HepG2 (cell line): ENCODE results near the gene LITAFD. TPM values are rescaled to one million over a fixed set of nuclear protein-coding genes. Genes with fewer than 3 reads are reported as not detected.

Source experiments
- CBX5 ChIP-seq: sonication (generic); formaldehyde crosslinking; IDR thresholded peaks from 2 replicates; pipeline ENCODE4 v1.4.0; 2020; ENCODE audit warnings: missing genetic modification reagents, borderline replicate concordance
- DNMT3B ChIP-seq: conservative IDR thresholded peaks from 2 replicates; pipeline ENCODE4 v1.6.1; 2016; ENCODE audit warnings: missing biosample characterization, control low read depth
- ELK4 ChIP-seq: sonication (generic); formaldehyde crosslinking; IDR thresholded peaks from 2 replicates; pipeline ENCODE4 v1.9.0; 2021; ENCODE audit warnings: missing genetic modification reagents, borderline replicate concordance
- FOXJ3 ChIP-seq: sonication (generic); formaldehyde crosslinking; IDR thresholded peaks from 2 replicates; pipeline ENCODE4 v1.4.0; 2020; ENCODE audit warnings: missing genetic modification reagents, mild to moderate bottlenecking, borderline replicate concordance
- HNRNPK ChIP-seq: fragments of 200-400 bp; formaldehyde crosslinking; IDR thresholded peaks from 2 replicates; pipeline ENCODE4 v1.6.1; 2018; ENCODE audit warnings: low read length, low read depth, moderate library complexity, mild to moderate bottlenecking; ENCODE audit not compliant: poor library complexity, severe bottlenecking
- KLF6 ChIP-seq: IDR thresholded peaks from 2 replicates; pipeline ENCODE4 v1.8.0; 2016; ENCODE audit warnings: missing biosample characterization, missing genetic modification reagents
- MAF1 ChIP-seq: sonication (generic); formaldehyde crosslinking; IDR thresholded peaks from 2 replicates; pipeline ENCODE4 v1.5.0; 2020; ENCODE audit warnings: missing genetic modification reagents, borderline replicate concordance
- MEF2D ChIP-seq: sonication (generic); formaldehyde crosslinking; IDR thresholded peaks from 2 replicates; pipeline ENCODE4 v1.5.1; 2020; ENCODE audit warnings: mild to moderate bottlenecking, missing genetic modification reagents
- MTERF4 ChIP-seq: sonication (generic); formaldehyde crosslinking; IDR thresholded peaks from 2 replicates; pipeline ENCODE4 v1.8.0; 2023; ENCODE audit warnings: mild to moderate bottlenecking, missing genetic modification reagents
- SMAD1 ChIP-seq: sonication (generic); formaldehyde crosslinking; IDR thresholded peaks from 2 replicates; pipeline ENCODE4 v1.4.0; 2020; ENCODE audit warnings: missing genetic modification reagents, low read depth, mild to moderate bottlenecking, borderline replicate concordance
- ZFP37 ChIP-seq: sonication (generic); formaldehyde crosslinking; IDR thresholded peaks from 2 replicates; pipeline ENCODE4 v1.4.0; 2020; ENCODE audit warnings: missing genetic modification reagents, borderline replicate concordance
- ZNF318 ChIP-seq: sonication (generic); formaldehyde crosslinking; IDR thresholded peaks from 2 replicates; pipeline ENCODE4 v1.4.0; 2020; ENCODE audit warnings: mild to moderate bottlenecking, missing genetic modification reagents
- ZNF430 ChIP-seq: sonication (generic); formaldehyde crosslinking; IDR thresholded peaks from 2 replicates; pipeline ENCODE4 v1.9.0; 2021; ENCODE audit warnings: mild to moderate bottlenecking, missing genetic modification reagents
- ZNF501 ChIP-seq: sonication (generic); formaldehyde crosslinking; IDR thresholded peaks from 2 replicates; pipeline ENCODE4 v1.5.1; 2020; ENCODE audit warnings: mild to moderate bottlenecking, moderate library complexity, missing genetic modification reagents
- ZNF607 ChIP-seq: sonication (generic); formaldehyde crosslinking; IDR thresholded peaks from 2 replicates; pipeline ENCODE4 v1.5.1; 2020; ENCODE audit warnings: missing genetic modification reagents, mild to moderate bottlenecking, borderline replicate concordance
- ZNF691 ChIP-seq: sonication (generic); formaldehyde crosslinking; IDR thresholded peaks from 2 replicates; pipeline ENCODE4 v1.4.0; 2020; ENCODE audit warnings: missing genetic modification reagents, low read depth, mild to moderate bottlenecking, borderline replicate concordance
- ZNF720 ChIP-seq: sonication (generic); formaldehyde crosslinking; IDR thresholded peaks from 2 replicates; pipeline ENCODE4 v1.4.0; 2020; ENCODE audit warnings: missing genetic modification reagents
- polyA plus RNA-seq, 8 experiments: library from polyadenylated mRNA; depleted of rRNA in 3 of 8; stranded (reverse) in 7 of 8; unstranded in 1 of 8; fragments of >200 nt; fragmentation: Illumina TruSeq in 4 of 8; extraction: Trizol in 4 of 8; gene quantifications; 2 replicates each; pipeline versions ENCODE4 v1.2.1 to v1.2.3, GENCODE V29; 2011 to 2016; ENCODE audit warnings: low read depth in 4 of 8, missing spikeins in 1 of 8, mixed read lengths in 1 of 8; ENCODE audit not compliant: insufficient read depth in 1 of 8
- total RNA-seq, 5 experiments: library from RNA; depleted of rRNA; stranded (reverse); fragments of >200 nt; fragmentation: Illumina TruSeq; extraction: Trizol; gene quantifications; 2 replicates each; pipeline ENCODE4 v1.2.3, GENCODE V29; 2016; ENCODE audit warnings: low read depth in 1 of 5

The LITAFD gene
- total and polyA plus RNA-seq, 2 of the 13 experiments (the other 11 are each of a cell fraction or from before 2014, with no cell fraction given), result not detected

- TF ChIP-seq ZNF318, result no peak
- TF ChIP-seq MEF2D, result 0 out of 2 replicates have a peak, but pooled peaks have one; percentile 30
- TF ChIP-seq ZNF607 (CRISPR knock-in tag), result 0 out of 2 replicates have a peak, but pooled peaks have one; percentile 28
- no peak for TF ChIP-seq ZNF720 (CRISPR knock-in tag)
- 0 out of 2 replicates have a peak, but pooled peaks have one; percentile 32 for TF ChIP-seq FOXJ3 (CRISPR knock-in tag)
- no peak for TF ChIP-seq ZNF691 (CRISPR knock-in tag)
- peak; percentile 71; the same call in 1 of the 2 replicates for TF ChIP-seq MTERF4
- TF ChIP-seq SMAD1, result 0 out of 2 replicates have a peak, but pooled peaks have one; percentile 54
- TF ChIP-seq ZNF430 (CRISPR knock-in tag), result peak; percentile 52; the same call in 1 of the 2 replicates
- peak; percentile 28; the same call in 1 of the 2 replicates for TF ChIP-seq ZNF501
- TF ChIP-seq ZFP37 (CRISPR knock-in tag), result peak; percentile 43; the same call in 1 of the 2 replicates
- TF ChIP-seq DNMT3B (CRISPR knock-in tag), result peak; percentile 62; the same call in 1 of the 2 replicates
- 0 out of 2 replicates have a peak, but pooled peaks have one; percentile 25 for TF ChIP-seq KLF6
- TF ChIP-seq CBX5 (CRISPR knock-in tag), result no peak
- peak; percentile 17 for TF ChIP-seq HNRNPK
- no peak for TF ChIP-seq MAF1 (CRISPR knock-in tag)
- no peak for TF ChIP-seq ELK4 (CRISPR knock-in tag)
Observed at GRCh38 chr16:8862309-8863130, 19.6 kb upstream of the LITAFD start (continued).
